ENCODE data around the gene ARSJ.
A peak's percentile ranks its signal among the peaks of the same experiment; 100 is the strongest.
"Not testable (repeated sequence)": the region's sequence is repeated elsewhere in the genome, so short reads cannot be mapped to it uniquely, and the experiment has no call there.

ARSJ gene

DNA sequence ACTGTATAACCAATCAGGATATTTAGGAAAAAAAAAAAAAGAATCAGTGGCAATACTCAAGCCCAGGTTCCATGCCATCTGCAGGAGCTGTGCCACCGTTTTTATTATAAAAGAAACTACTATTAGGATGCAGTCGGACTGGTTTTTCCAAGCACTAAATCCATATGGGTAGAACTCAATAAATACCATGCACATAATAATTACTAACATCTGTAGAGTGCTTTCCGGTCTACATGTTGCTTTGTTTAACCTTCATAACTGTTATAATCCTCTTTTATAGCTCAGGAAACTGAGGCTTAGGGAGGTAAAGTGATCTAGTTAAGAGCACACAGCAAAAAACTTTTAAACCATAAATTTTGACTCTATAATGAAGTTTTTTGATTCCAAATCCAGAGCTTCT lies 24.0 kb downstream of the ARSJ start:
- no peak for DNase-seq

- no peak for DNase-seq
Observed at GRCh38 chr4:113953888-113954287, 25.6 kb downstream of the ARSJ start.

DNA sequence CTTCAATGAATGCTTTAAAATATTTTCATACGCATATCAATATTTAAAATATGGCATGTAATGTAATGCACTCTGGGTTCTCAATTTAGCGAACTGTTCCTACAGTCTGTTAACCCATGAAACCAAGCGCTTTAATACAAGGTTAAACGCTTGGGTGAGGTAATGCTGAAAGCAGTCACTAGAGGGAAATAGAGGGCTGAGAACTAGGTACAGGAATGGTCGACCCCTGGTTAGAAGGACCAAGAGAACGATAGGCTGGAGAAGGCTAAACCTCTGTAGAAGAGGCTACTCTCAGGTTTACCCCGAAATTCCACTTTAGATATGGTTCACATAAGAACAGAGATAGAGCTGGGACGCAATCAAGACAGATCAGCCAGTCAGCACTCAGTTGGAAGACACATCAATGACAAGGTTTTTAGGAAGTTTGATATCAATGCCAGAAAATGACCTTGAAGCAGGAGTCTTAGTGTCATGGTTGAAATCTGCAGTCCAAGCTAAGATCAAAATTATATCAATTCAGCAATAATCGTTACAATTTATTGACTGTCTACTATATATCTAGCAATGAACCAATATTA lies 26.9 kb downstream of the ARSJ start:
- DNase-seq = peak; percentile 24 to 58

GRCh38 chr4:113951263-113951662 lies 28.2 kb downstream of the ARSJ start:
- DNase-seq = no peak

DNA sequence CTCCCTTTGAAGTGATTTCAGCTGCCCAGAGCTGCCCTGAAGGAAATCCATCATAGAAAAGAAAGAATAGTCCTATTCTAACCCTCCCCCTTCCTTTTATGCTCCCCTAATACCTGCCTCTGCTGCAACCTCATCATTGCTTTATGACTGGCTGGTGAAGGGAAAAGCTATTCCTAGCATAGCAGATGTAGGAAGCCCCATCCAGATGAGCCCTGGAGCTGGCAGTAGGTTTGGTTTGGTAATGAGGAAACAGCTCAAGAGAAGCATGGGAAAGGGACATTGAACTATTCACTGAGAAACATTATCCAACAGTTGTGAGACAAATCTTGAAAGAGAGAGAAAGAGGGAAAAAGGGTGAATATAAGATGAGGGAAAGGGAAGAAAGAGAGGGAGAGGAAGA lies 29.2 kb downstream of the ARSJ start:
- DNase-seq = no peak

- no peak for DNase-seq
Observed at GRCh38 chr4:113947484-113947883, 32.0 kb downstream of the ARSJ start.

- no peak for DNase-seq
Observed at GRCh38 chr4:113945906-113946305, 33.5 kb downstream of the ARSJ start.

GRCh38 chr4:113943863-113944262 lies 35.6 kb downstream of the ARSJ start:
- no peak for DNase-seq

GRCh38 chr4:113943085-113943484 lies 36.4 kb downstream of the ARSJ start:
- DNase-seq = no peak

DNA sequence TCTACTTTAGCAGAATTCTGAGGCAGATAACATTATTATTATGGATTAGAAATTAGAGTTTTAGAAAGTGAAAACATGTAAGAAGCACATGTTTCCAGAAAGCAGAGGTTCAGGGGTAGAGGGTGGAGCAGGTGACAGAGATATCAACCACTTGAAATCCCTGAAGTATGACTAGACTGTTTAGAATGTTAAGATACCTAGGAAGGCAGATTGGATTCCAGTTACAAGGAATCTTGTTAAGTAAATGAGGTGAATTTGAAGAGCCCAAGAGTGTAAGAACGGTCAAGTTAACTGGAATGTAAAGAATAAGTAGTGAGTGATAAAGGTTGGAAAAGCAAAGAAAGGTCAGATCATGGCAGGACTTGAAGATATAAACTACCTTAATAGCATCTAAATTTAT lies 37.6 kb downstream of the ARSJ start:
- no peak for DNase-seq

- not testable (repeated sequence) for DNase-seq
Observed at GRCh38 chr4:113940103-113940502, 39.3 kb downstream of the ARSJ start.

GRCh38 chr4:113935190-113935589 lies 44.3 kb downstream of the ARSJ start:
- DNase-seq = no peak

DNA sequence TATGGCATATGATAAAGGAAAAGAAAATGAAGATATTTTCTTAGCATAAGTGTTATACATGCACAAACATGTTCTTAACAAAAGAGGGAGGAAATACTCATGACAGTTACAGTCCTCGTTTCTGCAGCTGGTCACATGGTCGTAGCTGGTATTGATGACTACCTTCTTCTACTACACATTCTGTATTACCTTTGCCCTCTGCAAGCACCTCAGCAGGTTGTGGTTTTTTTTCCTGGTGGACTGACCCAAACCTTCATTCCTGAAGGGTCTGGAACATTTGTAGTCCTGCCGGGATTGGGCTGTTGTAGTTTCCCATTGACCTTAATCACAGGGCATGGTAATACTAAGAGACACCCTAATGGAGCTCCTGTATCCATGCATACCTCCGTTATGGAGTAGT lies 54.7 kb downstream of the ARSJ start:
- not testable (repeated sequence) for DNase-seq

- no peak for DNase-seq
Observed at GRCh38 chr4:113921089-113921794, 58.2 kb downstream of the ARSJ start.

DNA sequence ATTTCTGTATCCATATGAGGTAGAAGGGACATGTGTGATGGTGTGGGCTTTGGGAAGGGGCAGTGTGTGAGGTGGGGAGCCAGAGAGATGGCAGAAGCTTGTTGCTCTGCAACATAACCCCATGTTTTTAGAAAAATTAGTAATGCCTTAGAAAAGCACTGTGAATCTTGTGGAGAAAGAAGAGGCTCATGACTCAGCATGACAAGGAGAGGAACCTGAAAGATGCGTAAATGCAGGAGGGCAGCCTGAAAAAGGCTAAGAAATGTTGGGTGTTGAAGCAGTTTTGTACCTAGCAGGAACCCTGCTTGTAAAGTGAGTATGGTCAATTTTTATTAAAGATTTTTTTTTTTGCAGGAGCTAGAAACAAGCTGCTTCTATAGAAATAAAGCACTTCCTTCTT lies 59.8 kb downstream of the ARSJ start:
- no peak for DNase-seq

GRCh38 chr4:113919145-113919544 lies 60.3 kb downstream of the ARSJ start:
- no peak for DNase-seq

DNA sequence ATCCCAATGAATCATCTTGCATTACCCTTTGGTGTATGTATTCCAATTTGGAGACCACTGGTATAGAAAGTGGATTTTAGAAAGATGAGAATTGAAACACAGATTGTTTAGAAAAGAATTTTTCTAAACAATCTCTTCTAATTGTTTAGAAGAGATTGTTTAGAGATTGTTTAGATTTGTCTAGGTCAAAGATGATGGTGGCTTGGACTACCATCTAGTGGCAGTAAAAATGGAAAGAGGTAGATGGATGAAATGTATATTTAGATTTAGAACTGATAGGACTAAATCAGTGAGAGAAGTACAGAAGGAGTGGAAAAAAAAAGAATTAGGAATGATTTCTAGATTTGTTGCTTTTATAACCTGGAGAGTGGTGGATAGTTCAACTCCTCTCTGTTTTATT lies 70.6 kb downstream of the ARSJ start:
- DNase-seq = no peak

- DNase-seq = no peak
Observed at GRCh38 chr4:113907559-113907958, 71.9 kb downstream of the ARSJ start.

GRCh38 chr4:113905301-113905700 lies 74.1 kb downstream of the ARSJ start:
- no peak for DNase-seq

GRCh38 chr4:113904877-113905276 lies 74.6 kb downstream of the ARSJ start:
- no peak for DNase-seq

DNA sequence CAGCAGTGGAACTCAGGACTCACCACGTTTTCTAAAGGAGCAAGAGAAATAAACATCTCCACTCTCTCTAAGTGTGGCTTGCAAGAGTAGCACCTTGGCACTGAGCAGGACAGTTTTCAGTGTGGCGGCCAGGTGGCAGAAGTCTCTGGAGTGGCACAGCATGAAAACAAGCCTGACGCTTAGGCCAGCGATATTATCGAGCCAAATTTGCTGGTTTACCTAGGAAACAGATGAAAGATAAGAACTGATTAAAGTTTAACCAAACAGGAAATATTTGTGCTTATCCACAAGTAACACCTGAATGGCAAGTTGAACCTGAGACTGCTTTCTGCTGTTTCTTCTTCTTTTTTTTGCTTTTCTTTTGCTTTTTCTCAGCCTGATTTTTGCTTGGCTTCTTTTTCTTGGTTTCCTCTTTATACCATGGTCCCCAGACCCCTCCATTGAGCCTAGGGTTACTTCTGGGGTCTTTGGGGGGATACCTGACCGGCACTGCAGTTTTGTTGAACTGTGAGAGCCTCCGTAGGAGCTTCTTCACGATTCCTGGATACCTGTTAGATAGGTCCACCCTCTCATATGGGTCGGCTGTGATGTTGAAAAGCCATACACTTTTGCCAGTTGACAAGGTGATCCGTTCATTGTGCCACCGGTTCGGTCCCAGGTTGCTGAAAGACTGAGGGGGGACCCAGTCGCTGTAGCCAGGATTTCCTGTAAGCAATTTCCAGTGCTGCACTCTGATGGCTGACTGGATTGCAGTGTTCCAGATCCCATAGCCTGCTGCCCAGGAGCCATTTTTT lies 77.3 kb downstream of the ARSJ start:
- no peak for DNase-seq

- DNase-seq = no peak
Observed at GRCh38 chr4:113899271-113900070, 80.0 kb downstream of the ARSJ start.

DNA sequence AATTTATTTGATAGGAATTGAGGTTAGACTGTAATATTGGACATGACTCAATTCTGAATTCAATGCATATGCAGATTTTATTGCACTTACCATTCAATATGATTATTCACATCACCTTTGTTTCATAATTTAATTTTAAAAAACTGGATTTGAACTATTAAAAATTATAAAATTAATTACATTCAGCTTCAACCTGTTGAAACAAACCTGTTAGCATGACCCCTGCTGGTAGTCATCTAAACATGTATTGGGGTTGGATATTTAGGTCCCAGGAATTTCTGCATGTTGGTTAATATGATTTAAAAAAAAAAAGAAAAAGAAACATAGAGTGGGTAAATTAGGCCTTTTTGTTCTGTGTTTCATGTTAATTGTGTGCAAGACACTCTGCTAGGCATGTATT lies 85.9 kb downstream of the ARSJ start:
- DNase-seq = no peak
